K562 (cell line): Measurements from ENCODE around the gene TMEM273. TPM values are rescaled to one million over a fixed set of nuclear protein-coding genes. Genes with fewer than 3 reads are reported as not detected.

Experiments
- ARID3A ChIP-seq: IDR thresholded peaks from 2 replicates; pipeline ENCODE4 v1.6.1; 2012; ENCODE audit warnings: low read depth, low read length, improper control_type of control experiment, borderline replicate concordance
- CBX2 ChIP-seq: fragments of 200-600 bp; sonication (generic); IDR thresholded peaks from one replicate; pipeline ENCODE4 v1.6.1; 2012; ENCODE audit warnings: mild to moderate bottlenecking, low read length, inconsistent platforms; ENCODE audit not compliant: insufficient read depth, poor library complexity, severe bottlenecking
- CC2D1A ChIP-seq: fragments of 450-650 bp; IDR thresholded peaks from 2 replicates; pipeline ENCODE4 v1.6.1; 2017; ENCODE audit warnings: mild to moderate bottlenecking
- ELK3 ChIP-seq: fragments of 450-650 bp; formaldehyde crosslinking; IDR thresholded peaks from 2 replicates; pipeline ENCODE4 v1.4.0; 2020; ENCODE audit warnings: mild to moderate bottlenecking
- EP300 ChIP-seq: IDR thresholded peaks from 2 replicates; pipeline ENCODE4 v1.6.1; 2012; ENCODE audit warnings: low read length, improper control_type of control experiment
- FOSL1 ChIP-seq: fragments of 200-800 bp; sonication (Bioruptor generic); conservative IDR thresholded peaks from 2 replicates; pipeline ENCODE4 v1.6.1; 2016; ENCODE audit warnings: missing genetic modification characterization, missing compliant biosample characterization
- FOXP1 ChIP-seq: sonication (generic); formaldehyde crosslinking; IDR thresholded peaks from 2 replicates; pipeline ENCODE4 v1.8.0; 2022; ENCODE audit warnings: mild to moderate bottlenecking, missing genetic modification reagents
- GTF2F1 ChIP-seq: IDR thresholded peaks from 2 replicates; pipeline ENCODE4 v1.6.1; 2011; ENCODE audit warnings: low read depth, low read length, improper control_type of control experiment
- HBP1 ChIP-seq: fragments of 450-650 bp; formaldehyde crosslinking; IDR thresholded peaks from 2 replicates; pipeline ENCODE4 v1.4.0; 2022; ENCODE audit warnings: missing genetic modification characterization
- HMG20B ChIP-seq: fragments of 250-450 bp; sonication (Bioruptor Pico); IDR thresholded peaks from 2 replicates; pipeline ENCODE4 v1.5.0; 2021; ENCODE audit warnings: mild to moderate bottlenecking
- HOXB6 ChIP-seq: fragments of 250-450 bp; sonication (Bioruptor Pico); IDR thresholded peaks from 2 replicates; pipeline ENCODE4 v1.5.1; 2022; ENCODE audit warnings: mild to moderate bottlenecking, borderline replicate concordance
- MAFF ChIP-seq: IDR thresholded peaks from 2 replicates; pipeline ENCODE4 v1.6.1; 2012; ENCODE audit warnings: low read length, improper control_type of control experiment
- MED1 ChIP-seq: sonication (generic); formaldehyde crosslinking; IDR thresholded peaks from 2 replicates; pipeline ENCODE4 v1.8.1; 2023; ENCODE audit warnings: missing genetic modification reagents, borderline replicate concordance
- MEF2D ChIP-seq: conservative IDR thresholded peaks from 2 replicates; pipeline ENCODE4 v1.6.1; 2016; ENCODE audit warnings: low read depth, missing genetic modification characterization, missing compliant biosample characterization
- MTA3 ChIP-seq: fragments of 450-650 bp; formaldehyde crosslinking; IDR thresholded peaks from 2 replicates; pipeline ENCODE4 v1.6.1; 2017; ENCODE audit warnings: mild to moderate bottlenecking, borderline replicate concordance
- NR1H2 ChIP-seq: sonication (generic); formaldehyde crosslinking; IDR thresholded peaks from 2 replicates; pipeline ENCODE4 v1.4.0; 2020; ENCODE audit warnings: mild to moderate bottlenecking, missing genetic modification reagents
- NRF1 ChIP-seq, 2 experiments: fragments of 450-650 bp; IDR thresholded peaks in 1 of 2; conservative IDR thresholded peaks in 1 of 2; 2 replicates each; pipeline ENCODE4 v1.6.1; 2014; ENCODE audit warnings: mild to moderate bottlenecking in 2 of 2
- OTX1 ChIP-seq: fragments of 450-650 bp; formaldehyde crosslinking; IDR thresholded peaks from 2 replicates; pipeline ENCODE4 v1.4.0; 2022; ENCODE audit warnings: mild to moderate bottlenecking
- POLR2G ChIP-seq: fragments of 200-400 bp; formaldehyde crosslinking; IDR thresholded peaks from 2 replicates; pipeline ENCODE4 v1.6.1; 2017; ENCODE audit warnings: low read depth, mild to moderate bottlenecking, antibody characterized with exemption, low read length, moderate library complexity
- POLR3G ChIP-seq: IDR thresholded peaks from 2 replicates; pipeline ENCODE4 v1.6.1; 2011; ENCODE audit not compliant: insufficient read length, insufficient replicate concordance; ENCODE audit errors: extremely low read depth
- PTBP1 ChIP-seq: fragments of 200-400 bp; formaldehyde crosslinking; IDR thresholded peaks from 2 replicates; pipeline ENCODE4 v1.6.1; 2017; ENCODE audit warnings: low read depth, low read length
- RFX5 ChIP-seq: IDR thresholded peaks from 2 replicates; pipeline ENCODE4 v1.6.1; 2011; ENCODE audit warnings: low read depth, mild to moderate bottlenecking, improper control_type of control experiment, low read length
- SLC30A9 ChIP-seq: fragments of 250-450 bp; sonication (Bioruptor Pico); IDR thresholded peaks from 2 replicates; pipeline ENCODE4 v1.8.0; 2022; ENCODE audit warnings: mild to moderate bottlenecking, moderate library complexity
- SP2 ChIP-seq: IDR thresholded peaks from 2 replicates; pipeline ENCODE4 v1.6.1; 2011; ENCODE audit warnings: mild to moderate bottlenecking, low read depth, low read length, moderate library complexity; ENCODE audit not compliant: poor library complexity, severe bottlenecking; ENCODE audit errors: extremely low read depth
- TFAP4 ChIP-seq: sonication (generic); formaldehyde crosslinking; IDR thresholded peaks from 2 replicates; pipeline ENCODE4 v1.8.0; 2022; ENCODE audit warnings: missing genetic modification reagents, mild to moderate bottlenecking, moderate library complexity, borderline replicate concordance
- ZNF253 ChIP-seq: fragments of 250-450 bp; sonication (Bioruptor Pico); conservative IDR thresholded peaks from 2 replicates; pipeline ENCODE4 v1.6.1; 2021; ENCODE audit warnings: mild to moderate bottlenecking
- polyA plus RNA-seq, 8 experiments: library from polyadenylated mRNA; depleted of rRNA in 4 of 8; stranded (reverse) in 5 of 8; unstranded in 3 of 8; fragments of >200 nt; fragmentation: Nextera tagmentation in 2 of 8; fragmentation: Illumina TruSeq in 1 of 8; extraction: Ambion mirVana in 2 of 8; extraction: Trizol in 1 of 8; gene quantifications; 2 replicates each; pipeline versions ENCODE4 v1.2.1 to v1.2.3, GENCODE V29; 2011 to 2014; ENCODE audit warnings: inconsistent platforms in 1 of 8, missing spikeins in 1 of 8
- total RNA-seq, 7 experiments: library from RNA; depleted of rRNA in 6 of 7; stranded (reverse); fragments of >200 nt in 6 of 7; fragmentation: Illumina TruSeq in 2 of 7; extraction: Trizol in 2 of 7; gene quantifications; 2 replicates each; pipeline versions ENCODE4 v1.2.1 to v1.2.3, GENCODE V29; 2011 to 2021; ENCODE audit warnings: low replicate concordance in 1 of 7

TMEM273 gene
- total and polyA plus RNA-seq, 9 of the 15 experiments (the other 6 are each of a cell fraction or from before 2014, with no cell fraction given), result 39.2 to 131 (median 95.6) TPM

GRCh38 chr10:49173201-49173772 lies 14.9 kb downstream of the TMEM273 start (continued):
- 0 out of 2 replicates have a peak, but pooled peaks have one; percentile 40 for TF ChIP-seq OTX1 (CRISPR knock-in tag)
- TF ChIP-seq ARID3A, result no peak
- no peak for TF ChIP-seq MED1 (CRISPR knock-in tag)
- TF ChIP-seq MTA3, result no peak
- TF ChIP-seq PTBP1, result no peak
- peak; percentile 4; the same call in 1 of the 2 replicates for TF ChIP-seq HBP1 (CRISPR knock-in tag)
- TF ChIP-seq POLR3G, result no peak
- no peak for TF ChIP-seq ELK3
- TF ChIP-seq GTF2F1, result no peak
- TF ChIP-seq SP2, result no peak
- no peak for TF ChIP-seq MAFF
- TF ChIP-seq RFX5, result no peak
- no peak for TF ChIP-seq FOXP1 (CRISPR knock-in tag)
- TF ChIP-seq POLR2G, result no peak
- no peak for TF ChIP-seq CBX2
- TF ChIP-seq MEF2D (tag), result no peak
- TF ChIP-seq NRF1 (conservative IDR thresholded peaks at IDR 0.05 in 1 of 2, IDR thresholded peaks at IDR 0.05 in 1 of 2), result peak; percentile 44 to 58
- peak; percentile 81 for TF ChIP-seq EP300
- no peak for TF ChIP-seq HOXB6 (CRISPR knock-in tag)
- TF ChIP-seq TFAP4 (CRISPR knock-in tag), result peak; percentile 61; the same call in 1 of the 2 replicates
- no peak for TF ChIP-seq HMG20B
- no peak for TF ChIP-seq CC2D1A
- TF ChIP-seq ZNF253 (CRISPR knock-in tag), result no peak
- TF ChIP-seq FOSL1 (tag), result peak; percentile 80
- no peak for TF ChIP-seq SLC30A9 (CRISPR knock-in tag)
- TF ChIP-seq NR1H2 (CRISPR knock-in tag), result no peak
